ENCODE results near the gene SMIM15. TPM values are rescaled to one million over a fixed set of nuclear protein-coding genes. Genes with fewer than 3 reads are reported as not detected.

Gene SMIM15
- total and polyA plus RNA-seq, 2 donors (not counting 3 experiments of a cell fraction or from before 2014, with no cell fraction given), result 18.4 to 48.8 TPM

- DNase-seq (ENCODE audit: low read depth, low spot score), result no peak
- no peaks in the 10 kb centered on the region for H3K9me3 ChIP-seq (replicated peaks; ENCODE audit: control insufficient read depth, insufficient read depth, low read length)
- TF ChIP-seq MAX (IDR thresholded peaks at IDR 0.05; ENCODE audit: insufficient read depth, insufficient read length) (no peak), GATA2 (IDR thresholded peaks at IDR 0.05; ENCODE audit: insufficient read depth, insufficient read length, low read depth, low read length) (no peak), CTCF (IDR thresholded peaks at IDR 0.05; ENCODE audit: extremely low read depth in 1 of 2, insufficient read depth in 1 of 2, low read depth in 1 of 2, low read length in 2 of 2) (no peak), FOS (IDR thresholded peaks at IDR 0.05; ENCODE audit: borderline replicate concordance, insufficient read depth, low read length) (no peak), POLR2A (IDR thresholded peaks at IDR 0.05; ENCODE audit: low read depth, low read length) (no peak), POLR2AphosphoS5 (IDR thresholded peaks at IDR 0.05; ENCODE audit: insufficient read depth, low read depth, low read length) (no peak), JUN (IDR thresholded peaks at IDR 0.05; ENCODE audit: borderline replicate concordance, insufficient read depth, insufficient read length, low read depth) (no peak), MYC (IDR thresholded peaks at IDR 0.05; ENCODE audit: low read depth, low read length) (no peak)
- H3K4me1 ChIP-seq (ENCODE audit: control insufficient read depth, extremely low read depth, insufficient read depth, low read length), result no peaks in the 10 kb centered on the region
- FAIRE-seq, result no peak
- no peaks in the 10 kb centered on the region for H4K20me1 ChIP-seq (replicated peaks; ENCODE audit: control insufficient read depth, extremely low read depth, insufficient read depth, low read length)
- no peaks in the 10 kb centered on the region for H3K9me1 ChIP-seq (replicated peaks; ENCODE audit: control insufficient read depth, extremely low read depth, insufficient read depth, low read length)
- H3K36me3 ChIP-seq (ENCODE audit: control insufficient read depth in 2 of 2, extremely low read depth in 1 of 2, insufficient read depth in 2 of 2, low read length in 2 of 2), result no peaks in the 10 kb centered on the region
- ChIA-PET POLR2A (no interaction called here), CTCF (interaction anchor here (1.0 kb wide), 1 partner anchor 9 kb away, joined by 3 read pairs; no protein-coding TSS in a partner anchor)
- H3K4me2 ChIP-seq (ENCODE audit: insufficient read depth, low read length), result no peak overlapping the region
- H3K27ac ChIP-seq (ENCODE audit: insufficient read depth, low read depth, low read length), result no peak overlapping the region
- no peak overlapping the region for H3K4me3 ChIP-seq (replicated peaks in 1 of 3; ENCODE audit: insufficient read depth in 1 of 3, low read depth in 1 of 3, low read length in 3 of 3)
- no TSS peak for BruUV-seq (replicated peaks)
- dilution Hi-C loops (cut with MboI; ENCODE audit: extremely low pct_ligation_motif_present, low sequenced_read_pairs) (no loop called here), intact Hi-C loops (cut with micrococcal nuclease) (no loop called here)
- H2AFZ ChIP-seq (ENCODE audit: low read depth, low read length), result no peak overlapping the region
- no peaks in the 10 kb centered on the region for H3K79me2 ChIP-seq (ENCODE audit: control insufficient read depth, insufficient read depth, low read length)
- no peak overlapping the region for H3K9ac ChIP-seq (replicated peaks; ENCODE audit: extremely low read depth, insufficient read depth, low read length)
- H3K27me3 ChIP-seq (ENCODE audit: control insufficient read depth in 2 of 2, insufficient read depth in 2 of 2, low read length in 2 of 2), result no peaks in the 10 kb centered on the region
Measured at GRCh38 chr5:61114441-61114840, 47.8 kb downstream of the SMIM15 start.

Other genes starting within 250 kb of the SMIM15 start
- 10.4 and 12.8 TPM in 2 replicates for gene ERCC8, start 217.4 kb downstream of the SMIM15 start, total RNA-seq
- gene ERCC8, start 217.4 kb downstream of the SMIM15 start, polyA plus RNA-seq, result 10.1 and 11.8 TPM in 2 replicates
- 39.9 and 42.4 TPM in 2 replicates for gene NDUFAF2, start 217.3 kb downstream of the SMIM15 start, total RNA-seq
- 5.6 and 10.7 TPM in 2 replicates for gene NDUFAF2, start 217.3 kb downstream of the SMIM15 start, polyA plus RNA-seq
- gene ZSWIM6, start 169.8 kb upstream of the SMIM15 start, total RNA-seq, result 25.3 and 25.7 TPM in 2 replicates
- gene ZSWIM6, start 169.8 kb upstream of the SMIM15 start, polyA plus RNA-seq, result 12.8 and 14.9 TPM in 2 replicates